ENCODE data around the gene SLC24A3.

- TF ChIP-seq CTCF (IDR thresholded peaks at IDR 0.05) (no peak), EP300 (IDR thresholded peaks at IDR 0.05) (no peak)
These were observed 470.7 kb downstream of the SLC24A3 start for GRCh38 chr20:19683188-19683587.
